Endothelial cell of umbilical vein (primary cell): ENCODE data around the gene NXT2.

Source experiments
- EZH2 ChIP-seq: IDR thresholded peaks from 2 replicates; pipeline ENCODE4 v1.6.1; 2012; ENCODE audit warnings: borderline replicate concordance, low read depth, mild to moderate bottlenecking, moderate library complexity, low read length, inconsistent platforms; ENCODE audit not compliant: severe bottlenecking
- JUN ChIP-seq: IDR thresholded peaks from 2 replicates; pipeline ENCODE4 v1.6.1; 2011; ENCODE audit warnings: borderline replicate concordance, low read depth; ENCODE audit not compliant: insufficient read length, insufficient read depth
- MYC ChIP-seq: IDR thresholded peaks from one replicate; pipeline ENCODE4 v1.6.1; 2011; ENCODE audit warnings: mild to moderate bottlenecking, low read depth, low read length
- POLR2A ChIP-seq: IDR thresholded peaks from 2 replicates; pipeline ENCODE4 v1.6.1; 2012; ENCODE audit warnings: low read depth, mild to moderate bottlenecking, control low read depth, low read length
- POLR2AphosphoS5 ChIP-seq: IDR thresholded peaks from 2 replicates; pipeline ENCODE4 v1.6.1; 2012; ENCODE audit warnings: low read depth, mild to moderate bottlenecking, control low read depth, low read length, moderate library complexity; ENCODE audit not compliant: insufficient read depth
- TF ChIP-seq, protein P1 (sequence below), 2 donors: IDR thresholded peaks; 1 replicate in 1 of 2; 2 replicates in 1 of 2; pipeline ENCODE4 v1.5.1; 2011; ENCODE audit warnings: low read length in 2 of 2, mild to moderate bottlenecking in 2 of 2, moderate library complexity in 2 of 2, control low read depth in 1 of 2, inconsistent platforms in 1 of 2, low read depth in 1 of 2; ENCODE audit not compliant: insufficient read depth in 1 of 2; ENCODE audit errors: extremely low read depth in 1 of 2
- TF ChIP-seq, protein P2 (sequence below): IDR thresholded peaks from 2 replicates; pipeline ENCODE4 v1.6.1; 2011; ENCODE audit not compliant: insufficient read depth, insufficient read length

DNA sequence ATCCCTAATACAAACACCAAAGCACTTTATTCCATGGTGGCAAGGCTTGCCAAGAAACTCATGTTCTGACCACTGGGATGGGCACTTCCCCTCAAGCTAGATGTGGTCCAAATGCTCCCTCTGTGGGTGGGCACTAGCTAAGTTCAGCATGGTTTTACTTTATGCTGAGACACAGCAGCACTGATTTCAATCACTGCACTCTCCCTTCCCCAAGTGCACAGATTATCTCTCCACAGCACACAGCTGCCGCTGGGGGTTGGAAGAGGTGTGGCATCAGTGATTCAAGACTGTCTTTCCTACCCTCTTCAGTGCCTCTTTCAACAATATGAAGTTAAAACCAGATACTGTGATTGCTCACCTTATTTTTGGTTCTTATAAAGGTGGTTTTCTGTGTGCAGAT is 38.2 kb upstream of the NXT2 start:
- TF ChIP-seq, protein P1, sequence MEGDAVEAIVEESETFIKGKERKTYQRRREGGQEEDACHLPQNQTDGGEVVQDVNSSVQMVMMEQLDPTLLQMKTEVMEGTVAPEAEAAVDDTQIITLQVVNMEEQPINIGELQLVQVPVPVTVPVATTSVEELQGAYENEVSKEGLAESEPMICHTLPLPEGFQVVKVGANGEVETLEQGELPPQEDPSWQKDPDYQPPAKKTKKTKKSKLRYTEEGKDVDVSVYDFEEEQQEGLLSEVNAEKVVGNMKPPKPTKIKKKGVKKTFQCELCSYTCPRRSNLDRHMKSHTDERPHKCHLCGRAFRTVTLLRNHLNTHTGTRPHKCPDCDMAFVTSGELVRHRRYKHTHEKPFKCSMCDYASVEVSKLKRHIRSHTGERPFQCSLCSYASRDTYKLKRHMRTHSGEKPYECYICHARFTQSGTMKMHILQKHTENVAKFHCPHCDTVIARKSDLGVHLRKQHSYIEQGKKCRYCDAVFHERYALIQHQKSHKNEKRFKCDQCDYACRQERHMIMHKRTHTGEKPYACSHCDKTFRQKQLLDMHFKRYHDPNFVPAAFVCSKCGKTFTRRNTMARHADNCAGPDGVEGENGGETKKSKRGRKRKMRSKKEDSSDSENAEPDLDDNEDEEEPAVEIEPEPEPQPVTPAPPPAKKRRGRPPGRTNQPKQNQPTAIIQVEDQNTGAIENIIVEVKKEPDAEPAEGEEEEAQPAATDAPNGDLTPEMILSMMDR (IDR thresholded peaks at IDR 0.05; ENCODE audit: extremely low read depth in 1 of 2, insufficient read depth in 1 of 2, low read depth in 1 of 2, low read length in 2 of 2): no peak
- TF ChIP-seq POLR2A (no peak), MYC (no peak), POLR2AphosphoS5 (no peak), EZH2 (no peak), JUN (no peak)
- TF ChIP-seq, protein P2, sequence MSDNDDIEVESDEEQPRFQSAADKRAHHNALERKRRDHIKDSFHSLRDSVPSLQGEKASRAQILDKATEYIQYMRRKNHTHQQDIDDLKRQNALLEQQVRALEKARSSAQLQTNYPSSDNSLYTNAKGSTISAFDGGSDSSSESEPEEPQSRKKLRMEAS: no peak
